Vagina (tissue), 2 donors: ENCODE results near the gene IDH2. TPM values are rescaled to one million over a fixed set of nuclear protein-coding genes. Genes with fewer than 3 reads are reported as not detected.

Experiments
- DNase-seq, 2 donors: peaks; one replicate each; pipeline ENCODE4 v3.0.0-alpha.2; 2017; ENCODE audit errors: extremely low spot score in 2 of 2
- H3K27ac ChIP-seq: fragments of 200-600 bp; sonication (generic); one replicate; pipeline ENCODE4 v1.5.1; 2019
- H3K27me3 ChIP-seq: fragments of 200-600 bp; sonication (generic); one replicate; pipeline ENCODE4 v1.5.1; 2019
- H3K36me3 ChIP-seq, 2 donors: fragments of 200-600 bp; sonication (generic); one replicate each; pipeline ENCODE4 v1.5.1; 2017 to 2019
- H3K4me1 ChIP-seq: fragments of 200-600 bp; sonication (generic); one replicate; pipeline ENCODE4 v1.5.1; 2019
- H3K4me3 ChIP-seq, 2 donors: fragments of 200-600 bp; sonication (generic); 1 replicate in 1 of 2; 2 replicates in 1 of 2; pipeline ENCODE4 v1.5.1; 2016 to 2019
- H3K9me3 ChIP-seq: fragments of 200-600 bp; sonication (generic); one replicate; pipeline ENCODE4 v1.5.1; 2019
- POLR2A ChIP-seq, 2 donors: fragments of 450-650 bp; IDR thresholded peaks; one replicate each; pipeline ENCODE4 v1.6.1; 2017; ENCODE audit warnings: antibody characterized with exemption in 2 of 2, mild to moderate bottlenecking in 2 of 2, moderate library complexity in 2 of 2
- POLR2AphosphoS5 ChIP-seq, 2 donors: sonication (generic); formaldehyde crosslinking; IDR thresholded peaks; one replicate each; pipeline ENCODE4 v1.9.0; 2017; ENCODE audit warnings: antibody characterized with exemption in 2 of 2, mild to moderate bottlenecking in 2 of 2, low read depth in 1 of 2; ENCODE audit not compliant: insufficient read depth in 1 of 2
- intact Hi-C: fragments of 100-400 bp; cut with DNase I; formaldehyde crosslinking; loops from one replicate; pipeline ENCODE4 v1.15.1; 2023
- total RNA-seq: library from RNA; depleted of rRNA; stranded (reverse); fragments of >200 nt; gene quantifications from one replicate; pipeline ENCODE4 v1.2.3, GENCODE V29; 2016
- TF ChIP-seq, protein P1 (sequence below), 3 experiments: fragments of 450-650 bp in 2 of 3; fragments of 200-600 bp in 1 of 3; sonication (generic) in 1 of 3; IDR thresholded peaks; one replicate each; pipeline ENCODE4 v1.5.1; 2017 to 2019; ENCODE audit warnings: antibody characterized with exemption in 3 of 3, mild to moderate bottlenecking in 2 of 3, moderate library complexity in 2 of 3

Gene IDH2
- total RNA-seq, 1 donor from 2014 or later = 39.3 TPM

DNA sequence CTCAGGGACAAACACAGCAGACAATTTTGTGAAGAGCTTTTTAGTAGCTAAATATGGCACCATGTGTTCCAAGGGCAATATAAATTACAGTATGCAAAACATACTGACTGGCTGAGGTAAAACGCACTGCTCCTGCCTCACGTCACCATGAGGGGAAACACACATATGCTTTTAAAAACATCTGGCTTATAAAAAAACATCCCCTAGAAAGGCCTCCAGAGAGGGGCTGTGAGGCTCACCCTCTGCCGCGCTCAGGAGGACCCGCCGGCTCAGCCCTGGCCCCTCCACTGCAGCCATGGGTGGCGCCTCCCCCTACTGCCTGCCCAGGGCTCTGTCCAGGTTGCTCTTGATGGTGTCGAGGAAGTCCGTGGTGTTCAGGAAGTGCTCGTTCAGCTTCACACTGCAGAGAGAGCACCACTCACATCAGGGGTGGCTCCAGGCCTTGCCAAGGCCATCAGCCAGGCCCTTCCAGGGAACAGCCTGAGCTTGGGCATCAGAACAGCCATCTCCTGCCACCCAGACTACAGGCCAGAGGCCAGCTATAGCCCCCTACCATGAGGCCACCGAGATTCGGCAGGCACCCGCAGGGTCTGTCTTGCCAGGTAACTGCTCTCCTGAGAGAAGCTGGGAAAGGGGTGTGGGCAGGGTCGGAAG is 18.2 kb downstream of the IDH2 start:
- no peak for DNase-seq
- Histone ChIP-seq H3K4me1 (no peaks in the 10 kb centered on the region), H3K9me3 (no peaks in the 10 kb centered on the region), H3K27ac (no peak overlapping the region), H3K27me3 (no peaks in the 10 kb centered on the region), H3K36me3 (peaks cover 0 to 57% of the 10 kb centered on the region in 2 donors), H3K4me3 (no peak overlapping the region)
- intact Hi-C loops = no loop called here
- TF ChIP-seq, protein P1, sequence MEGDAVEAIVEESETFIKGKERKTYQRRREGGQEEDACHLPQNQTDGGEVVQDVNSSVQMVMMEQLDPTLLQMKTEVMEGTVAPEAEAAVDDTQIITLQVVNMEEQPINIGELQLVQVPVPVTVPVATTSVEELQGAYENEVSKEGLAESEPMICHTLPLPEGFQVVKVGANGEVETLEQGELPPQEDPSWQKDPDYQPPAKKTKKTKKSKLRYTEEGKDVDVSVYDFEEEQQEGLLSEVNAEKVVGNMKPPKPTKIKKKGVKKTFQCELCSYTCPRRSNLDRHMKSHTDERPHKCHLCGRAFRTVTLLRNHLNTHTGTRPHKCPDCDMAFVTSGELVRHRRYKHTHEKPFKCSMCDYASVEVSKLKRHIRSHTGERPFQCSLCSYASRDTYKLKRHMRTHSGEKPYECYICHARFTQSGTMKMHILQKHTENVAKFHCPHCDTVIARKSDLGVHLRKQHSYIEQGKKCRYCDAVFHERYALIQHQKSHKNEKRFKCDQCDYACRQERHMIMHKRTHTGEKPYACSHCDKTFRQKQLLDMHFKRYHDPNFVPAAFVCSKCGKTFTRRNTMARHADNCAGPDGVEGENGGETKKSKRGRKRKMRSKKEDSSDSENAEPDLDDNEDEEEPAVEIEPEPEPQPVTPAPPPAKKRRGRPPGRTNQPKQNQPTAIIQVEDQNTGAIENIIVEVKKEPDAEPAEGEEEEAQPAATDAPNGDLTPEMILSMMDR (IDR thresholded peaks at IDR 0.05) = no peak
- TF ChIP-seq POLR2A (IDR thresholded peaks at IDR 0.05) = no peak
- TF ChIP-seq POLR2AphosphoS5 (IDR thresholded peaks at IDR 0.05; ENCODE audit: insufficient read depth in 1 of 2, low read depth in 1 of 2) = no peak

DNA sequence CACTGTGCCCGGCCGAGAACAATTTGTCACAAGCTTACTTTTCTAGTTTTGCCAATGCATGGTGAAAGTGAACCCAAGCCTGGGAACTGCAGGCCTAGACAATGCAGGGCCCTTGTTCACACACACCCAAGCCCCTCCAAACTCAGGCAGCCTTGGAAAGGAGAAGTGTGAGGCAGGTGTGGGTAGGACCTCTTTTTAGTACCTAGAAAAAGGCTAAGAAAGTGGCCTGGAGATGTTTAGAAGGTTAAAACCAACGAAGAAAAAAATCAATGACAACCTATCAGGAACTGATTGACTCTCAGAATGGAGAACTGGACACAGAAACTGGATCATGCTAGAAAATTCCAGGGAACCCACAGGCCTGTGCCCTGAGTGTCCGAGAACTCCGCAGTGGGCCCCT is 18.8 kb downstream of the IDH2 start:
- no peak for TF ChIP-seq POLR2AphosphoS5 (IDR thresholded peaks at IDR 0.05; ENCODE audit: insufficient read depth in 1 of 2, low read depth in 1 of 2)
- TF ChIP-seq POLR2A (IDR thresholded peaks at IDR 0.05) = no peak
- Histone ChIP-seq H3K4me3 (no peak overlapping the region), H3K9me3 (no peaks in the 10 kb centered on the region), H3K4me1 (no peaks in the 10 kb centered on the region), H3K27me3 (no peaks in the 10 kb centered on the region), H3K36me3 (peaks cover 0 to 55% of the 10 kb centered on the region in 2 donors), H3K27ac (no peak overlapping the region)
- intact Hi-C loops = no loop called here
- DNase-seq = no peak

DNA sequence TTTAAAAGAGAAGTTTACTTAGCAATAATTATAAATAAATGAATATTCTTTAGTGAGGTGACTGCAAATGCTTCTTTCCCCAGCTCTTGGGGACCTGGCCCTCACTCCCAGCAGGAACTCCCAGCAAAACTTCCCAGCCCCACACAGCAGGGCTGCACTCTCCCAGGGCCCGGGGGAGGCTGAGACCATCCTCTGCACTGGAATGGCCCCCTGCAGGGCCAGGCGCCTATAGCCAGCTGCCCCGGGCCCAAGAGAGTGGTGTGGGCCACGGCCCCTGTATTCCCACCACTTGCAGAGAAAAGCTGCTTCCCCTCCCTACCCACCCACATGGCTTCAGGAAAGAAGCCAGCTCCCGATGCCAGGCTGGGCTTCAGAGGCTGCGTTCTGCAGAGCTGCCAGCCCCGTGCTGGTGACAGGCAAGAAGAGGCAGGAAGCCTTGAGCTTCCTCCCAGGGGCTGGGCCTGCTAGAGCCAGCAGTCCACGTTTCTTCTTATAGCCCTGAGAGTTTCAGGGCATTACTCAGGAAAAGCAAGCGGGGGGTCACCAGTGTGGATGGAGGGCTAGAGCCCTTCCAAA is 20.0 kb downstream of the IDH2 start:
- no peaks in the 10 kb centered on the region for H3K4me1 ChIP-seq
- no peaks in the 10 kb centered on the region for H3K9me3 ChIP-seq
- TF ChIP-seq, protein P1 (IDR thresholded peaks at IDR 0.05) = no peak
- TF ChIP-seq POLR2A (IDR thresholded peaks at IDR 0.05) (no peak), POLR2AphosphoS5 (IDR thresholded peaks at IDR 0.05; ENCODE audit: insufficient read depth in 1 of 2, low read depth in 1 of 2) (no peak)
- H3K27ac ChIP-seq = no peak overlapping the region
- H3K27me3 ChIP-seq = no peaks in the 10 kb centered on the region
- no peak overlapping the region for H3K4me3 ChIP-seq
- intact Hi-C loops = no loop called here
- no peak for DNase-seq
- peaks cover 0 to 44% of the 10 kb centered on the region in 2 donors for H3K36me3 ChIP-seq

DNA sequence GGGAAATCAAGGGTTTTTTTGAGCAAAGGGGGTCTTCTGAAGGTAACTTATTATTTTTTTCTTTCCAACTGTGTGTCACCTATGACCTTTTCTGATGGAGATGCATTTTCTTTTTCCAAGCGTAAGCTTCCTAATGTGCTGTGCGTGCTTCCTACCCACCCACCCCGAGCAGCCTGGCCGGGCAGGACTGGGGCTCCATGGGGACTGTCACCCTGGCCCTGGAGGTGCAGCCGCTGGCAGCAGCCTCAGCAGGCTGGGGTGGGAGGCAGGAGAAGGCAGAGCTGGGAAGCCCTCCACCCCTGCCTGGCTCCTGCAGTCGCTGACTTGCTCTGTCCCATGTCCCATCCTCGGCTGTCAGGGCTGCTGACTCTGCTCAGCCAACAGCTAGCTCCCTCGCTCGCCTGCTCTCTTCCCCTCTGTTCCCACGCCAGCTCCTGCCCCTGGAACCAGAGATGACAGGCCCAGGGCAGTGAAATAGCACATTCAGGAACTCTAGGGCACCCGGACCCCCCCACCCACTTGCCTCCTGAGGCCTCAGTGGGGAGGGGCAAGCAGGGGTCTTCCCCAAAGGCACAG is 21.4 kb downstream of the IDH2 start:
- intact Hi-C loops = no loop called here
- Histone ChIP-seq H3K9me3 (no peaks in the 10 kb centered on the region), H3K4me1 (no peaks in the 10 kb centered on the region), H3K36me3 (peaks cover 0 to 42% of the 10 kb centered on the region in 2 donors), H3K4me3 (no peak overlapping the region), H3K27me3 (no peaks in the 10 kb centered on the region), H3K27ac (no peak overlapping the region)
- TF ChIP-seq POLR2AphosphoS5 (IDR thresholded peaks at IDR 0.05; ENCODE audit: insufficient read depth in 1 of 2, low read depth in 1 of 2) (no peak), POLR2A (IDR thresholded peaks at IDR 0.05) (no peak)
- TF ChIP-seq, protein P1 (IDR thresholded peaks at IDR 0.05) = no peak
- no peak for DNase-seq

DNA sequence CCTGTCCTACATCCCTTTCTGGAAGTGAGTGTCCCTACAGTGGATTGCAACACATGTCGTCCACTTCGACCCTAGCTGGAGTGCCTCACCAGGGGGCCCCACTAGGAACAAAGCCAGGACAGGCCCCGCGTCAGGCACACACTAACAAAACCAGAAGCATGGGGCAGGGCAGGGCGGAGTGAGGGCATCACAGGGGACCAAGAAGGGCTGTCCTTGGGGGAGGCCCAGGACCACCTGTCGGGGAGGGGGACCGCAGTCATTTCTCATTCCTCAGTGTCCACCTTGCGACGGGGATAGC is 21.9 kb downstream of the IDH2 start:
- H3K4me1 ChIP-seq = no peaks in the 10 kb centered on the region
- H3K9me3 ChIP-seq = no peaks in the 10 kb centered on the region
- H3K36me3 ChIP-seq = peaks cover 0 to 39% of the 10 kb centered on the region in 2 donors
- H3K27ac ChIP-seq = no peak overlapping the region
- no peaks in the 10 kb centered on the region for H3K27me3 ChIP-seq
- H3K4me3 ChIP-seq = no peak overlapping the region
- TF ChIP-seq POLR2A (IDR thresholded peaks at IDR 0.05) = no peak
- no peak for TF ChIP-seq POLR2AphosphoS5 (IDR thresholded peaks at IDR 0.05; ENCODE audit: insufficient read depth in 1 of 2, low read depth in 1 of 2)
- intact Hi-C loops = no loop called here
- no peak for DNase-seq
